HTR-8/SVneo (cell line): ENCODE measurements around the gene DDX4.
"Not testable (repeated sequence)": the region's sequence is repeated elsewhere in the genome, so short reads cannot be mapped to it uniquely, and the experiment has no call there.

Experiments used
- DNase-seq: peaks from one replicate; pipeline ENCODE4 v3.0.0; 2011; ENCODE audit warnings: low spot score, mixed read lengths; ENCODE audit not compliant: insufficient read length
- FAIRE-seq: peaks from 2 replicates; lab custom pipeline; 2011; peaks lifted over from hg19 to GRCh38; lab: Jason Lieb, UNC

Gene DDX4

GRCh38 chr5:55737793-55738192, at the start of gene DDX4:
TSS of gene DDX4 (plus strand) at chr5:55738061. CDS start at chr5:55738964, 903 bp downstream.
- no peak for DNase-seq
- no peak for FAIRE-seq

GRCh38 chr5:55691265-55692105, 46.4 kb upstream of the DDX4 start:
- FAIRE-seq (no peak), DNase-seq (peak; percentile 43)

DNA sequence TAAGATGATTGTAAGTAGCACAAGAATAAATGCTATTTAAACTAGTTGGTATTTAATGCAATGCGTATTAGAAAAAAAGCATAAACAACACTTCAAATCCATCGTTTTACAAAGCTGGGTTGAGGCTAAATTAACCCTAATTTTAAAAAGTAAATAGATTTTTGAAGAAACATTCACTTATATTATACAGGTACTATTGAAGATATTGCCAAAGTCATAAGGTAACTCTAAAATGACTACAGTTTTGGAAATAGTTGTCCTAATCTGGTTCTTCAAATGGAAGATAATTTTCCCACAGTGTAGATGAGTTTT, 45.8 kb upstream of the DDX4 start:
- DNase-seq (no peak), FAIRE-seq (no peak)

DNA sequence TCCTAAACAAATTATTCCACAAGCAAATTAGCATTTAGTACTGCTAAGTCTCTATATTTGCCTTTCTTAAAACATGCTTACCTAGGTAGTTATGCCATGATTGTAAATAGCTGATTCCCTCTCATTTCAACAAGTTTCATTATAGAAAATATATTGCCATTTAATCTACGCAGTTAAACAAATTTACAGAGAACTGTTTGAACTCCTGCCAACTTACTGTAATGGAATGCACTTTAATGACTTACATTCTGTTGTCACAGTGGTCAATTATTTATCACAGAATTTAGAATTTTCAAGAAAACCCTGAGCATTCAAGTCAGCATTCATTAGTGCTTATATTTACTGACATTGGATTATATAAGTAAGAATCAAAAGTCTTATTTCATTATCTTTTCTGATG, 45.4 kb upstream of the DDX4 start:
- FAIRE-seq (no peak), DNase-seq (no peak)

DNA sequence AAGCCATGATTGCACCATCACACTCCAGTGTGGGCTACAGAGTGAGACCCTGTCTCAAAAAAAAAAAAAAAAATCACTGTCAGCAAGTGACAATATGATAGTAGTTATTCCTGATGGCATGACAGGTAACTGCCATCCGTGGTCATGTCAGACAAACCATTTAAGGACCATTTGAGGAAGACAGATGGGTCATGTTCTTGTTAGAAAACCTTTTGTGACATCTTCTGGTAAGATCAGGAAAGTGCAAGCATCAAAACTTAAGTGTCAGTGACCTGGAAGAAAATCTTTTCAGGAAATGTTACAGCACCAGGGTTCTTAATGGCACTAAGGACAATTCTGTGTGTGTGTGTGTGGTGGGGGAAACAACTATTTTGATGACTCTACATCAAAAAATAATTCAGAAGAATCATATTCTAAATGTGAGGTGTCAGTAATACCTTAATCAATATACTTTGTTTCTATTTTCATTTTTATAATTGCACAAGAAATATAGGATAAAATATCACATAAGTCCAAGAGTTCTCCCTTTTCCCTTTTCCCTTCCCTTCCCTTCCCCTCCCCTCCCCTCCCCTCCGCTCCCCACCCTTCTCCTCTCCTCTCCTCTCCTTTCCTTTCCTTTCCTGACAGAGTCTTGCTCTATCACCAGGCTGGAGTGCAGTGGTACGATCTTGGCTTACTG, 43.6 kb upstream of the DDX4 start:
- FAIRE-seq, result peak; percentile 9
- peak; percentile 19 for DNase-seq

GRCh38 chr5:55696704-55697103, 41.2 kb upstream of the DDX4 start:
- not testable (repeated sequence) for FAIRE-seq, DNase-seq

GRCh38 chr5:55699041-55699688, 38.7 kb upstream of the DDX4 start:
- FAIRE-seq (no peak), DNase-seq (no peak)

- no peak for DNase-seq
- FAIRE-seq, result no peak
Observed at GRCh38 chr5:55700745-55701144, 37.1 kb upstream of the DDX4 start.

- FAIRE-seq (no peak), DNase-seq (no peak)
Observed at GRCh38 chr5:55701462-55702103, 36.3 kb upstream of the DDX4 start.

DNA sequence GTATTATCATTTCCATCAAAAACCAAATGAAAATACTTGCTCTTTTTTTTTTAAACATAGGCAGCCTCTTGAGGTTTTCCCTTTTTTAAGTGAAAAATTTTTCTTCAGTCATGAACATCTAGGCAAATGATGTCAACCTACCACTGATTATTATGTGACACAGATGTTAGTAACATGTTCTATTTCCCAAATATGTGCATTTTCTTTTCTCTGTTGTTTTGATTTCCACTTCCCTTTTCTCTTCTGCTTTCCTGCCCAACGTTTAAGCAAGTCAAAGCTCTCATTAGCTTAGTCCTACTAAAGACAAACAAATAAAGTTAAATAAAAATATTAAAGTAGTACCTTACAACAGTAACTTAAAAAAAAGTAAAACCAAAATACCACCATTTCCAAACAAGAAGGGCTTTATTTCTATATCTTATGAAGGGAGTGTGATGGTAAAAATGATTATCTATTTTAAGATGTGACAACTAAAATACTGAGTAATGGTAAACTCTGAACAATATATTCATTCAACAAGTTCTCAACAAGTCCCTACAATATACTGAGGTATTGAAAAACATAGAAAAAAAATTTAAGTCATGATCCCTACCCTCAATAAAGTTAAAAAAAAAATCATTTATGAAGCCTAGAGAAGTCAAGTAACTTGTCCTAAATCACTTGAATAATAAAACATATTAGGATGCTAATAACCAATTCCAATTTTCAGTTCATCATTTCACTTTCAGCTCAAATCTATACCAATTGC, 35.1 kb upstream of the DDX4 start:
- no peak for FAIRE-seq
- DNase-seq, result no peak

DNA sequence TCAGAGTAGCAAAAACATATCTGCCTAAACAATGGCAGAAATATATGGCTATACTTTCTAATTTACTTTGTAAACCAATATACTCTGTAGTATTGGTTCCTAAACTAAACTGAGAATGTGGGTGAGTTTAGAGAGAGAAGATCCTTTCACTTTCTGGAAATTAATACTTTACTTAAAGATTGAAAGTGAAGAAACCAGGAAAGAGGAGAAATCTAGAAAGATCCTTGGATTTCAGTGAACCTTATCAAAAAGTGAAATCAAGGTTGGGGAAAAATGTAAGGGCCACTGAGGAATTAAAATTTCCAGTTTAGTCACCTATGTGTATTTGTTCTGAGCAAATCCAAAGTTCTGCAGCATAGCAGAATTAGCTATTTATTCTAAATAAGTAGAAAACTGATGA, 31.6 kb upstream of the DDX4 start:
- FAIRE-seq (no peak), DNase-seq (no peak)

- DNase-seq (no peak), FAIRE-seq (no peak)
Observed at GRCh38 chr5:55708732-55709131, 29.1 kb upstream of the DDX4 start.

GRCh38 chr5:55711507-55712022, 26.3 kb upstream of the DDX4 start:
- DNase-seq (no peak), FAIRE-seq (no peak)

- peak; percentile 90 for DNase-seq
- peak; percentile 51 for FAIRE-seq
Observed at GRCh38 chr5:55712023-55712859, 25.6 kb upstream of the DDX4 start, which contains the start of gene SLC38A9. TSS of gene SLC38A9 (minus strand) at chr5:55712324. CDS start at chr5:55697958, 14,366 bp downstream.

- DNase-seq, result no peak
- FAIRE-seq, result no peak
Observed at GRCh38 chr5:55713871-55714270, 24.0 kb upstream of the DDX4 start.

DNA sequence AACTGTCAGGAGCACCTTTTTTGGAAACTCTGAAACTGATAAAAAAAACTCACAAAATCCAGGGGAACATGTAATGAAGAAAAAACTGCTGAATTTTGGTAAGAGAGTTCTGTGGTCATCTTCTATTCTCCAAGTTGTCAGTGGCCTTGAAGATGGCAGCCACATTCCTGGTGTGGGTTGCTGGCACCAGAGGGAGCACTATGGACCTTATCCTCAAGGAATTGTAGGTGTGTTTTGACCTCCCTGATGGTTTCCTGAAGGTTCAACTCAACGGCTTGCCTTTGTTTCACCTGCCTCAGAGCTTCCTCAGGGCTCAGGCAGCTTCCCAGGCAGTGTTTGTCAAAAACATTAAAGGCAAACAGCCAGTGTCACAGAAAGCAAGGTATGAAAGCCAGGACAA, 23.5 kb upstream of the DDX4 start:
- no peak for FAIRE-seq

DNA sequence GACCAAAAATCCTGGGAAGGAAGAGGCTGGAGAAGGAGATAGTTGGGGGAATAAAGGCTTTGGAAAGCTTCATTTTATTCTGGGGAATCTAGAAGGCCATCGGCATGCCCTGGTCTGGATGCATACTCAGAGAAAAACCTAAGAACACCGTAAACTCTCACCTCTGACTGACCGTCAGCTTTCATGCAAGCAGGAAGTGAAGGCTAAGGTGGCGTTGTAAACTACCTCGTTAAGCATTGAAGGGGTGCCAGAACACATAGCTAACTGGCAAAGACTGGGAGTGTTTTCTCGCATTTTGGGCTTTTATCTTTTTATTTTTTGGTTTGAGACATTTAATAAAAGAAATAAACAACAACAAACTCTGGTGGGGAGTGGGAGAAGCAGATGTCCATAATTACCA, 23.1 kb upstream of the DDX4 start:
- FAIRE-seq (no peak), DNase-seq (no peak)

More for the DNA sequence above, 23.5 kb upstream of the DDX4 start:
- DNase-seq, result no peak

DNA sequence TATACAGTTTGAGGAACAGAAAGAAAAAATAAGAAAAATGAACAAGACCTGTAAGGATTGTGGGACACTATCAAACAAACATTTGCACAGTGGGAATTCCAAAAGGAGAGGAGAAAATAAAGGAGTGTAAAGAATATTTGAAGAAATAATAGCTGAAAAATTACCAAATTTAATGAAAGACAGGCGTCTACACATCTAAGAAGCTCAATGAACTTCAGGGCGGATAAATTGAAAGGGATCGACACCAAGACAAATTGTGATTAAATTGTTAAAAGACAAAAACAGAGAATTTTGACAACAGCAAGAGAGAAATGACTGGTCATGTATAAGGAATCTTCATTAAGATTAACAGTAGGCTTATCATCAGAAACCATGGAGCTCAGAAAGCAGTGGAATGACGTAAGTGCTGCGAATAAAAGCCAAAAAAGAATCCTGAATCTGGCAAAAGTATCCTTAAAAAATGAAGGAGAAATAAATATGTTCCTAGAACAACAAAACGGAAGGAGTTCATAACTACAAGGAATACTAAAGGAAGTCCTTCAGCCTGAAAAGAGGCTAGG, 22.3 kb upstream of the DDX4 start:
- FAIRE-seq (no peak), DNase-seq (no peak)
